GM18861 (cell line): ENCODE results near the gene GAREM2.

Source experiments
- ATAC-seq: cut with Tn5 transposase; IDR thresholded peaks from one replicate; pipeline ENCODE4 v1.9.1; 2021; ENCODE audit not compliant: unreplicated experiment

GAREM2 gene

DNA sequence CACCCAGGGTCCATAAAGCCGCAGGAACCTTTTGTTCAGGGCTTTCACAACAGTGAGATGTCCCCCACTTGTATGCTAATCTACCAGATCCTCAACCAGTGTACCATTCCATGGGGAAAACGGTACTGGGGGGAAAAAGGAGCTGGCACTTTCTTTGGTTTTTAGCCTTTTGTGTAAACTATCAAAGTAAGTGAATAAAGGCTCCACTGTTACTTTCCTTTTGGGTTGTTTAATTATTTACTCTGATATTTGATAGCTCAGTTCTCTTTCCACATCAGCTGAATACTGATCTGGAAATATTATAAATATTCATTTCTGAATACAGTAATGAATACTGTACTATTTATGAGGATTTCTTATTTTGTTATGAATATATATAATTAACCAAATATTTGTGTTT lies 51.2 kb downstream of the GAREM2 start:
- ATAC-seq, result no peak

DNA sequence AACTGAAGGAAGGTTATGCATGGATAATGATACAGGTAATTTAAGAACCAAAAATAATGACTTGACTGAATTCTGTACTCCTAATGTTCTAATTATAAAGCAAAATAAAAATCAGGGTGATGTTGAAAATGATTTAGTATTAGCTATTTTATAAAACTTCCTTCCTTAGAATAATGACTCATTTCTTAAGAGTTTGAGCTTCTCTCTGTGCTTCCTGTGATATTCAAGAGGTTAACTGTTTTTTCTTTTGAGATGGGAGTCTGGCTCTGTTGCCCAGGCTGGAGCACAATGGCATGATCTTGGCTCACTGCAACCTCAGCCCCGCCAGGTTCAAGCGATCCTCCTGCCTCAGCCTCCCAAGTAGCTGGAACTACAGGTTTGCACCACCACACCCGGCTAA lies 56.7 kb downstream of the GAREM2 start:
- ATAC-seq, result no peak

DNA sequence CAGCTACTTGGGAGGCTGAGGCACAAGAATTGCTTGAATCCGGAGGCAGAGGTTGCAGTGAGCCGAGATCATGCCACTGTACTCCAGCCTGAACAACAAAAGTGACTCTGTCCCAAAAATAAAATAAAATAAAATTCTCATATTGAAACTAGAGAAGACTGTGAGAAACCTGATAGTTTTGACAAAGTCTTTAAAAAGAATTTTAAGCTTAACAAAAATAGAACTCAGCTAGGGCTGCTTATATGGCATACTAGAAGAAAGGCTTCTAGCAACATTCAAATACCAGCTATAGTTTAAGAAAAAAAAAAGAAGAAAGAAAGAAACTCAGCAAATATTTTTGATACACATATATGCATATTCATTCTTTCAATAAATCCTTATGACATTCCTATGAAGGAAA lies 57.9 kb downstream of the GAREM2 start:
- ATAC-seq, result no peak

DNA sequence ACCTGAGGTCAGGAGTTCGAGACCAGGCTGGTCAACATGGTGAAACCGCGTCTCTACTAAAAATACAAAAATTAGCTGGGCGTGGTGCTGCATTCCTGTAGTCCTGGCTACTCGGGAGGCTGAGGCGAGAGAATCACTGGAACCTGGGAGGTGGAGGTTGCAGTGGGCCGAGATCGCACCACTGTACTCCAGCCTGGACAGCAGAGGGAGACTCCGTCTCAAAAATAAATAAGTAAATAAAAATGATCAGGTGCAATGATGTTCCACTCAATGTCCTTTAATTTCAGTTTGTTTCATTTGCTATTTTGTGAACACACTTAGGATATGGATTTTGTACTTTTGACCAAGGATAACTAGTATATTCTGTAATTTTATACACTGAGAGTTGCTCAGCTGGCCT lies 62.2 kb downstream of the GAREM2 start:
- ATAC-seq, result no peak

DNA sequence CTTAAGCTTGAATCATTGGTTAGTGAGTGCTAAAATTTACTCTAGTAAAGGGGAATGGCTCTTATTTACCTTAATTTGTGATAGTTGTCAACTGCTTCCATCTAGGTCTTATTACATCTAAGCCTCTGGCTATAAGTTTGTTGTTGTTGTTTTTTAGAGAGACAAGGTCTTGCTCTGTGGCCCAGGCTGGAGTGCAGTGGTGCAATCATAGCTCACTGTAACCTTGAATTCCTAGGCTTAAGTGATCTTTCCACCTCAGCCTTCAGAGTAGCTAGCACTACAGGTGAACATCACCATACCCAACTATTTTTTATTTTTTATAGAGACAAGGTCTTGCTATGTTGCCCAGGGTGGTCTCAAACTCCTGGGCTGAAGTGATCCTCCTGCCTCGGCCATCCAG lies 65.0 kb downstream of the GAREM2 start:
- no peak for ATAC-seq

DNA sequence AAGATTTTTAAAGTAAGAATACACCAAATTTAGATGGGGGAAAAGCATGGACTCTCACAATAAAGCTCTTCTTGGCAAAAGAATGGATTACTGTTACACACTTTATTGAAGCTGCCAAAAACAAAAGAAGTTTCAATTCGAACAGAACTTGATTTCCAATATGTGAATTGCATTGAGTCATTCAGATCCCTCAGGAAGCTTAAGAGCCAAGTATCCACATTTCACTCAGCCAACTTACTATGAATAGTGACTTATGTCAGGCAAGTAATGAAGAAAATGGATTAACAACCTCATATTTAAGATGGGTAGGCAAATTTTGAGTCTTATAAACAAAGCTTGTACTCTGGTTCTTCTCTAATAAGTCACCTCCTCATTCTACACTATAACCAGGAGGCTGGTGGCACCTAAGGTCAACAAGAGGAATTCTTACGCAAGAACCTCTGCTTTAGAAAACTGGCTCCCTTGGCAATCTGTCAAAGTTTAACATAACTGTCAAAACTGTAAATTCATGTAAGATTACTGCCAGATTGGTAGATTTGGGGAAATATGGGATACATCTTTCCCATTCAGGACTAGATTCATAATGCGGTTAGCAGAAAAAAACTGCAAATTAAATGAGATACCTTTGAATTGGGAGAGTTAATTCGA lies 65.5 kb downstream of the GAREM2 start:
- ATAC-seq, result no peak
